HepG2 (cell line): Measurements from ENCODE around the gene C10orf90. TPM values are rescaled to one million over a fixed set of nuclear protein-coding genes. Genes with fewer than 3 reads are reported as not detected.

ENCODE experiments used
- ATAC-seq: fragments of 200-7000 bp; cut with Tn5 transposase; 3 replicates; pipeline ENCODE4 v1.9.1; 2020; ENCODE audit warnings: mild to moderate bottlenecking, moderate library complexity
- BruUV-seq: library from RNA; stranded (reverse); fragments of 400-500 nt; replicated peaks from 2 replicates; lab custom pipeline; 2021; lab: Mats Ljungman, UMichigan
- CTCF ChIA-PET: fragments of 300-600 bp; formaldehyde crosslinking; extraction: SDS; loops from one replicate; lab custom pipeline; 2021; ENCODE audit warnings: low total read pairs, inconsistent platforms, low intra/inter-chr PET ratio; lab: Yijun Ruan, JAX
- POLR2A ChIA-PET: fragments of 350-600 bp; sonication (Branson Sonifier 250); formaldehyde crosslinking; loops from one replicate; lab custom pipeline; 2020; ENCODE audit warnings: antibody characterized with exemption, inconsistent platforms; lab: Yijun Ruan, JAX
- DNase-seq: peaks from one replicate; pipeline ENCODE4 v3.0.0-alpha.2; 2015; ENCODE audit warnings: low spot score
- FAIRE-seq: peaks from 3 replicates; lab custom pipeline; 2011; peaks lifted over from hg19 to GRCh38; lab: Jason Lieb, UNC
- H2AFZ ChIP-seq: one replicate; pipeline ENCODE4 v1.6.1; 2011; ENCODE audit warnings: low read length, inconsistent platforms
- H3K27ac ChIP-seq: fragments of 300-600 bp; 3 replicates; pipeline ENCODE4 v1.8.0; 2011; ENCODE audit warnings: mixed run types, mild to moderate bottlenecking, mixed read lengths, low read length, inconsistent platforms; ENCODE audit not compliant: insufficient read depth; ENCODE audit errors: extremely low read length
- H3K27me3 ChIP-seq, 2 experiments: fragments of 200-600 bp in 1 of 2; 2 replicates in 1 of 2; 3 replicates in 1 of 2; pipeline versions ENCODE4 v1.6.0 to v1.8.0; 2011; ENCODE audit warnings: low read length in 2 of 2, mild to moderate bottlenecking in 2 of 2, moderate library complexity in 2 of 2, inconsistent platforms in 1 of 2; ENCODE audit not compliant: insufficient read depth in 2 of 2, control insufficient read depth in 1 of 2
- H3K36me3 ChIP-seq, 2 experiments: fragments of 200-600 bp in 1 of 2; replicated peaks in 1 of 2; 2 replicates in 1 of 2; 3 replicates in 1 of 2; pipeline versions ENCODE4 v1.5.1 to v1.8.0; 2011; ENCODE audit warnings: low read length in 2 of 2, inconsistent platforms in 1 of 2; ENCODE audit not compliant: insufficient read depth in 2 of 2, control insufficient read depth in 1 of 2
- H3K4me1 ChIP-seq: 2 replicates; pipeline ENCODE4 v1.5.1; 2012; ENCODE audit warnings: low read length, inconsistent platforms; ENCODE audit not compliant: insufficient read depth
- H3K4me2 ChIP-seq: 2 replicates; pipeline ENCODE4 v1.6.0; 2011; ENCODE audit warnings: low read depth, low read length, inconsistent platforms
- H3K4me3 ChIP-seq, 3 experiments: fragments of 200-600 bp in 1 of 3; sonication (generic), shearing (Covaris generic) in 1 of 3; replicated peaks in 1 of 3; 2 replicates each; pipeline ENCODE4 v1.5.1; 2011 to 2016; ENCODE audit warnings: low read length in 3 of 3, inconsistent platforms in 2 of 3, low read depth in 2 of 3, mild to moderate bottlenecking in 2 of 3, control low read depth in 1 of 3, mixed read lengths in 1 of 3; ENCODE audit not compliant: insufficient read depth in 1 of 3
- H3K79me2 ChIP-seq: one replicate; pipeline ENCODE4 v1.6.1; 2011; ENCODE audit warnings: low read length, inconsistent platforms; ENCODE audit not compliant: insufficient read depth
- H3K9ac ChIP-seq: 2 replicates; pipeline ENCODE4 v1.6.0; 2011; ENCODE audit warnings: mild to moderate bottlenecking, low read depth, low read length, inconsistent platforms; ENCODE audit not compliant: insufficient read depth
- H3K9me3 ChIP-seq: 2 replicates; pipeline ENCODE4 v1.5.1; 2012; ENCODE audit warnings: mild to moderate bottlenecking, low read length
- H4K20me1 ChIP-seq: 2 replicates; pipeline ENCODE4 v1.6.0; 2011; ENCODE audit warnings: inconsistent platforms, mild to moderate bottlenecking, low read length, moderate library complexity; ENCODE audit not compliant: insufficient read depth
- KAT2B ChIP-seq: fragments of 150-350 bp; IDR thresholded peaks from 2 replicates; pipeline ENCODE4 v1.6.1; 2014; ENCODE audit warnings: low read depth, low read length, borderline replicate concordance
- MLLT10 ChIP-seq: sonication (generic); formaldehyde crosslinking; IDR thresholded peaks from 2 replicates; pipeline ENCODE4 v1.4.0; 2020; ENCODE audit warnings: missing genetic modification reagents
- NR2F1 ChIP-seq, 2 experiments: fragments of 450-650 bp in 1 of 2; formaldehyde crosslinking in 1 of 2; IDR thresholded peaks; 2 replicates each; pipeline versions ENCODE4 v1.5.0 to v1.6.1; 2016 to 2020; ENCODE audit warnings: mild to moderate bottlenecking in 1 of 2, missing compliant biosample characterization in 1 of 2, missing genetic modification reagents in 1 of 2, moderate library complexity in 1 of 2
- PAWR ChIP-seq: sonication (generic); formaldehyde crosslinking; IDR thresholded peaks from 2 replicates; pipeline ENCODE4 v1.4.0; 2020; ENCODE audit warnings: missing genetic modification reagents, mild to moderate bottlenecking, borderline replicate concordance
- RFX1 ChIP-seq: fragments of 450-650 bp; IDR thresholded peaks from 2 replicates; pipeline ENCODE4 v1.6.1; 2017
- RNF2 ChIP-seq: fragments of 450-650 bp; conservative IDR thresholded peaks from 2 replicates; pipeline ENCODE4 v1.6.1; 2016; ENCODE audit warnings: low read depth
- RORA ChIP-seq: sonication (generic); formaldehyde crosslinking; IDR thresholded peaks from 2 replicates; pipeline ENCODE4 v1.5.0; 2020; ENCODE audit warnings: mild to moderate bottlenecking, missing genetic modification reagents, moderate library complexity
- SCMH1 ChIP-seq: sonication (generic); formaldehyde crosslinking; IDR thresholded peaks from 2 replicates; pipeline ENCODE4 v1.9.0; 2021; ENCODE audit warnings: missing genetic modification reagents, mild to moderate bottlenecking, borderline replicate concordance
- THYN1 ChIP-seq: sonication (generic); formaldehyde crosslinking; IDR thresholded peaks from 2 replicates; pipeline ENCODE4 v1.8.1; 2023; ENCODE audit warnings: low read depth, mild to moderate bottlenecking, moderate library complexity, missing genetic modification reagents, borderline replicate concordance
- ZMYM2 ChIP-seq: sonication (generic); formaldehyde crosslinking; IDR thresholded peaks from 2 replicates; pipeline ENCODE4 v1.8.0; 2022; ENCODE audit warnings: mild to moderate bottlenecking, missing genetic modification reagents
- ZNF317 ChIP-seq: sonication (generic); formaldehyde crosslinking; IDR thresholded peaks from 2 replicates; pipeline ENCODE4 v1.5.0; 2020; ENCODE audit warnings: mild to moderate bottlenecking, missing genetic modification reagents
- ZNF432 ChIP-seq: sonication (generic); formaldehyde crosslinking; IDR thresholded peaks from 2 replicates; pipeline ENCODE4 v1.5.0; 2020; ENCODE audit warnings: missing genetic modification reagents, mild to moderate bottlenecking, borderline replicate concordance
- ZNF7 ChIP-seq: IDR thresholded peaks from 2 replicates; pipeline ENCODE4 v1.6.1; 2016; ENCODE audit warnings: missing biosample characterization, missing genetic modification reagents
- WGBS: methylation state at CpG from one replicate; pipeline ENCODE4 v1.1.6; 2017; ENCODE audit warnings: low lambda C conversion rate; 5-methylcytosine and 5-hydroxymethylcytosine counted together
- in situ Hi-C: cut with HindIII; loops from 2 replicates; pipeline ENCODE4 v1.10.0; 2017; ENCODE audit warnings: low pct_unique_long_range_greater_than_20kb; ENCODE audit not compliant: extremely low pct_ligation_motif_present
- intact Hi-C: fragments of 100-400 bp; cut with micrococcal nuclease; formaldehyde crosslinking; loops from one replicate; pipeline ENCODE4 v1.10.0; 2022; ENCODE audit not compliant: unreplicated experiment
- polyA plus RNA-seq, 8 experiments: library from polyadenylated mRNA; depleted of rRNA in 3 of 8; stranded (reverse) in 7 of 8; unstranded in 1 of 8; fragments of >200 nt; fragmentation: Illumina TruSeq in 4 of 8; extraction: Trizol in 4 of 8; gene quantifications; 2 replicates each; pipeline versions ENCODE4 v1.2.1 to v1.2.3, GENCODE V29; 2011 to 2016; ENCODE audit warnings: low read depth in 4 of 8, missing spikeins in 1 of 8, mixed read lengths in 1 of 8; ENCODE audit not compliant: insufficient read depth in 1 of 8
- total RNA-seq, 5 experiments: library from RNA; depleted of rRNA; stranded (reverse); fragments of >200 nt; fragmentation: Illumina TruSeq; extraction: Trizol; gene quantifications; 2 replicates each; pipeline ENCODE4 v1.2.3, GENCODE V29; 2016; ENCODE audit warnings: low read depth in 1 of 5
- TF ChIP-seq, protein P1 (sequence below): sonication (generic); formaldehyde crosslinking; IDR thresholded peaks from 2 replicates; pipeline ENCODE4 v1.5.0; 2020; ENCODE audit warnings: missing genetic modification reagents
- TF ChIP-seq, protein P2 (sequence below): sonication (generic); formaldehyde crosslinking; IDR thresholded peaks from 2 replicates; pipeline ENCODE4 v1.4.0; 2020; ENCODE audit warnings: mild to moderate bottlenecking, missing genetic modification reagents
- TF ChIP-seq, protein P3 (sequence below): sonication (generic); formaldehyde crosslinking; IDR thresholded peaks from 2 replicates; pipeline ENCODE4 v1.5.1; 2020; ENCODE audit warnings: missing genetic modification reagents, mild to moderate bottlenecking, borderline replicate concordance

The C10orf90 gene
- total and polyA plus RNA-seq, 2 of the 13 experiments (the other 11 are each of a cell fraction or from before 2014, with no cell fraction given) = not detected

DNA sequence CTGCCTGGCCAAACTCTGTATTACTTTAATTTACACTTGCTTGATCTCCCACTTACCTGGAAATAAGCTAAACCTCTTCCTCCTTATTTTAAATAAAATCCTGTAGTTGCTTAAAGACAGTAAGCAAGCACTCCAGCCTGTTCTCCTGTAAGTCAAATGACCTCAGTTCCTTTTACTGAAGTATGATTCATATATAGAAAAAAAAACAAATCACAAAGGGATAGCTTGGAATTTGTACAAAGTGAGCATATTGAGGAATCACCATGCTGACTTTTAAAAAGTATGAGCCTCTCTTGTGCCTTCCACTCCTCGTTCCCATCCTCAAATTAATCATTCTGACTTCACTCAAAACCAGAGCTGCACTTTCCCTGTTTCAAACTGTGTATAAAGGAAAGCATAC is 52.0 kb downstream of the C10orf90 start:
- Histone ChIP-seq H3K4me1 (no peaks in the 10 kb centered on the region), H3K27ac (no peak overlapping the region), H3K4me3 (no peak overlapping the region), H3K9me3 (no peaks in the 10 kb centered on the region), H2AFZ (no peak overlapping the region), H3K4me2 (no peak overlapping the region), H3K36me3 (no peaks in the 10 kb centered on the region), H4K20me1 (no peaks in the 10 kb centered on the region), H3K27me3 (peaks cover 0 to 8% of the 10 kb centered on the region in 2 experiments; a peak in 3 of 5 replicates), H3K9ac (no peak overlapping the region), H3K79me2 (no peaks in the 10 kb centered on the region)
- POLR2A ChIA-PET = no interaction called here
- intact Hi-C loops (no loop called here), in situ Hi-C loops (no loop called here)
- WGBS = 4% methylated on average over 1 of the region's 1 CpG
- CTCF ChIA-PET = no interaction called here
- TF ChIP-seq THYN1 (CRISPR knock-in tag) (no peak), RORA (CRISPR knock-in tag) (no peak), ZMYM2 (CRISPR knock-in tag) (no peak), KAT2B (no peak), RNF2 (no peak), RFX1 (no peak), PAWR (no peak), ZNF432 (CRISPR knock-in tag) (no peak), ZNF317 (CRISPR knock-in tag) (no peak), NR2F1 (CRISPR knock-in tag; IDR thresholded peaks at IDR 0.05) (no peak), MLLT10 (CRISPR knock-in tag) (no peak), SCMH1 (CRISPR knock-in tag) (no peak), ZNF7 (no peak)
- TF ChIP-seq, protein P1, sequence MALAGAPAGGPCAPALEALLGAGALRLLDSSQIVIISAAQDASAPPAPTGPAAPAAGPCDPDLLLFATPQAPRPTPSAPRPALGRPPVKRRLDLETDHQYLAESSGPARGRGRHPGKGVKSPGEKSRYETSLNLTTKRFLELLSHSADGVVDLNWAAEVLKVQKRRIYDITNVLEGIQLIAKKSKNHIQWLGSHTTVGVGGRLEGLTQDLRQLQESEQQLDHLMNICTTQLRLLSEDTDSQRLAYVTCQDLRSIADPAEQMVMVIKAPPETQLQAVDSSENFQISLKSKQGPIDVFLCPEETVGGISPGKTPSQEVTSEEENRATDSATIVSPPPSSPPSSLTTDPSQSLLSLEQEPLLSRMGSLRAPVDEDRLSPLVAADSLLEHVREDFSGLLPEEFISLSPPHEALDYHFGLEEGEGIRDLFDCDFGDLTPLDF (CRISPR knock-in tag) = no peak
- TF ChIP-seq, protein P2, sequence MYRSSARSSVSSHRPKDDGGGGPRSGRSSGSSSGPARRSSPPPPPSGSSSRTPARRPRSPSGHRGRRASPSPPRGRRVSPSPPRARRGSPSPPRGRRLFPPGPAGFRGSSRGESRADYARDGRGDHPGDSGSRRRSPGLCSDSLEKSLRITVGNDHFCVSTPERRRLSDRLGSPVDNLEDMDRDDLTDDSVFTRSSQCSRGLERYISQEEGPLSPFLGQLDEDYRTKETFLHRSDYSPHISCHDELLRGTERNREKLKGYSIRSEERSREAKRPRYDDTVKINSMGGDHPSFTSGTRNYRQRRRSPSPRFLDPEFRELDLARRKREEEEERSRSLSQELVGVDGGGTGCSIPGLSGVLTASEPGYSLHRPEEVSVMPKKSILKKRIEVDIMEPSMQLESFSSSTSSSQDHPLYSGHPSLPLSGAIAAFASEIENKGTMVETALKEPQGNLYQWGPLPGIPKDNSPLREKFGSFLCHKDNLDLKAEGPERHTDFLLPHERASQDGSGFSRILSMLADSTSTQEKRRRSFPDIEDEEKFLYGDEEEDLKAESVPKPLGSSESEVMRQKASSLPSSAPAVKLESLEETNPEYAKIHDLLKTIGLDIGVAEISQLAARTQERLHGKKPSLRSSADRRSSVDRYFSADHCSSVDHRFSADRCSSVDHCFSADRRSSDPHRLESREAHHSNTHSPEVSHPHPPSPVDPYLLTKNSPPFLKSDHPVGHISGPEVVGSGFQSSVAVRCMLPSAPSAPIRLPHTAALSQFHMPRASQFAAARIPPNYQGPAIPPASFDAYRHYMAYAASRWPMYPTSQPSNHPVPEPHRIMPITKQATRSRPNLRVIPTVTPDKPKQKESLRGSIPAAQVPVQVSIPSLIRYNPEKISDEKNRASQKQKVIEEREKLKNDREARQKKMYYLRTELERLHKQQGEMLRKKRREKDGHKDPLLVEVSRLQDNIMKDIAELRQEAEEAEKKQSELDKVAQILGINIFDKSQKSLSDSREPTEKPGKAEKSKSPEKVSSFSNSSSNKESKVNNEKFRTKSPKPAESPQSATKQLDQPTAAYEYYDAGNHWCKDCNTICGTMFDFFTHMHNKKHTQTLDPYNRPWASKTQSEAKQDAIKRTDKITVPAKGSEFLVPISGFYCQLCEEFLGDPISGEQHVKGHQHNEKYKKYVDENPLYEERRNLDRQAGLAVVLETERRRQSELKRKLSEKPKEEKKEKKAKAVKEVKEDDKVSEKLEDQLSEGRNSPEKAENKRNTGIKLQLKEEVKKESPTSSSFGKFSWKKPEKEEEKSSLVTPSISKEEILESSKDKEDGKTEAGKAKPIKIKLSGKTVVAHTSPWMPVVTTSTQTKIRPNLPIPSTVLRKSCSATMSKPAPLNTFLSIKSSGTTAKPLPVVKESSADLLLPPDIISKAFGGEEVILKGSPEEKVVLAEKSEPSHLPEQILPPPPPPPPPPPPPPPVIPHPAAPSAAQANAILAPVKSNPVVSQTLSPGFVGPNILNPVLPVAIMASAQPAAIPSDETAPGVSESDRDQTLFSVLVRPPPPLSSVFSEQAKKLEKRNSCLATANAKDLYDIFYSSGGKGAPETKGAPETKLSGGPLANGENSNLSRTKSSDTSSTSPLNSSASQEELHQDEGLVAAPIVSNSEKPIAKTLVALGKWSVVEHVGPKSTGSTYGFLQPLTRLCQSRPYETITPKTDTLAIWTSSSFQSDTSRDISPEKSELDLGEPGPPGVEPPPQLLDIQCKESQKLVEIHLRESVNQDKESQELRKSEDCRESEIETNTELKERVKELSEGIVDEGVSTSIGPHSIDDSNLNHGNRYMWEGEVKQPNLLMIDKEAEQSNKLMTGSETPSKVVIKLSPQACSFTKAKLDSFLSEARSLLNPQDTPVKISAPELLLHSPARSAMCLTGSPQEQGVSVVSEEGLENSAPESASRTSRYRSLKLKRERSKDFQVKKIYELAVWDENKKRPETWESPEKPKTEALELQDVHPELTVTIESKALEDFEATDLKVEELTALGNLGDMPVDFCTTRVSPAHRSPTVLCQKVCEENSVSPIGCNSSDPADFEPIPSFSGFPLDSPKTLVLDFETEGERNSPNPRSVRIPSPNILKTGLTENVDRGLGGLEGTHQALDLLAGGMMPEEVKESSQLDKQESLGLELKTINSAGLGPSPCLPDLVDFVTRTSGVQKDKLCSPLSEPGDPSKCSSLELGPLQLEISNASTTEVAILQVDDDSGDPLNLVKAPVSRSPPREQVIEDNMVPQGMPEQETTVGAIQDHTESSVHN = no peak
- TF ChIP-seq, protein P3, sequence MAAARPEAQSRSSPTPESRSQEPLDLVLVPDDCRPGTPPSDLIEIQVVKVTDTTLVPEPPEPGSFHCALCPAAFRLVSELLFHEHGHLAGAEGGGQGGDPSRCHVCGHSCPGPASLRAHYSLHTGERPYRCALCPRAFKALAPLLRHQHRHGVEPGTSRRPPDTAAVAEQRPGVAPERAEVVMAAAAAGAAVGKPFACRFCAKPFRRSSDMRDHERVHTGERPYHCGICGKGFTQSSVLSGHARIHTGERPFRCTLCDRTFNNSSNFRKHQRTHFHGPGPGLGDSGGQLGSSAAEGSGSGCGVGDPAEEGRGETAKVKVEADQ (CRISPR knock-in tag) = no peak
- FAIRE-seq (no peak), DNase-seq (no peak), ATAC-seq (no peak)
- BruUV-seq = no TSS peak
